Naive thymus-derived CD8-positive, alpha-beta T cell (primary cell): Measurements from ENCODE around the gene WDR90. TPM values are rescaled to one million over a fixed set of nuclear protein-coding genes. Genes with fewer than 3 reads are reported as not detected.
A peak's percentile ranks its signal among the peaks of the same experiment; 100 is the strongest.

Experiments
- ATAC-seq, 2 donors: fragments of 150-1000 bp; cut with Tn5 transposase in 1 of 2; sonication (Bioruptor Pico), chemical (Tn5 transposase) in 1 of 2; 1 replicate in 1 of 2; 2 replicates in 1 of 2; pipeline ENCODE4 v1.10.0; 2021; ENCODE audit warnings: mild to moderate bottlenecking in 2 of 2, moderate library complexity in 2 of 2
- POLR2A ChIA-PET: fragments of 350-600 bp; sonication (Branson Sonifier 250); formaldehyde crosslinking; loops from one replicate; lab custom pipeline; 2021; ENCODE audit warnings: antibody characterized with exemption; lab: Charles Lee
- DNase-seq, 10 donors: peaks; one replicate each; pipeline versions ENCODE4 v3.0.0 to v3.0.0-alpha.2; 2020 to 2022
- H3K27ac Mint-ChIP-seq, 10 donors: one replicate each; pipeline ENCODE4 v1.8.0; 2020 to 2022; ENCODE audit warnings: mild to moderate bottlenecking in 10 of 10, mixed read lengths in 10 of 10, moderate library complexity in 4 of 10, inconsistent platforms in 1 of 10
- H3K27me3 Mint-ChIP-seq, 5 donors: one replicate each; pipeline ENCODE4 v1.8.0; 2021 to 2022; ENCODE audit warnings: mixed read lengths in 5 of 5
- H3K36me3 Mint-ChIP-seq, 3 donors: one replicate each; pipeline ENCODE4 v1.8.0; 2020 to 2022; ENCODE audit warnings: mixed read lengths in 3 of 3, mild to moderate bottlenecking in 2 of 3, inconsistent platforms in 1 of 3
- H3K4me1 Mint-ChIP-seq, 4 donors: one replicate each; pipeline ENCODE4 v1.8.0; 2021 to 2022; ENCODE audit warnings: mixed read lengths in 4 of 4
- H3K4me3 Mint-ChIP-seq, 10 donors: one replicate each; pipeline ENCODE4 v1.8.0; 2020 to 2022; ENCODE audit warnings: mild to moderate bottlenecking in 10 of 10, mixed read lengths in 10 of 10, moderate library complexity in 6 of 10, inconsistent platforms in 1 of 10
- H3K9me3 Mint-ChIP-seq, 9 donors: one replicate each; pipeline ENCODE4 v1.8.0; 2020 to 2022; ENCODE audit warnings: mixed read lengths in 9 of 9, mild to moderate bottlenecking in 3 of 9, inconsistent platforms in 1 of 9, moderate library complexity in 1 of 9
- polyA plus RNA-seq, 3 donors: library from polyadenylated mRNA; unstranded; fragments of 300-500 nt; fragmentation: Illumina TruSeq; gene quantifications; one replicate each; pipeline ENCODE4 v1.2.3, GENCODE V29; 2021
- total RNA-seq, 8 experiments: library from RNA in 2 of 8; stranded (reverse) in 2 of 8; gene quantifications; one replicate each; pipeline ENCODE4 v1.2.3 and lab custom pipeline; 2021 to 2026

WDR90 gene
- total and polyA plus RNA-seq, 5 experiments from 2014 or later, result 0.27 to 19.2 (median 2.5) TPM

DNA sequence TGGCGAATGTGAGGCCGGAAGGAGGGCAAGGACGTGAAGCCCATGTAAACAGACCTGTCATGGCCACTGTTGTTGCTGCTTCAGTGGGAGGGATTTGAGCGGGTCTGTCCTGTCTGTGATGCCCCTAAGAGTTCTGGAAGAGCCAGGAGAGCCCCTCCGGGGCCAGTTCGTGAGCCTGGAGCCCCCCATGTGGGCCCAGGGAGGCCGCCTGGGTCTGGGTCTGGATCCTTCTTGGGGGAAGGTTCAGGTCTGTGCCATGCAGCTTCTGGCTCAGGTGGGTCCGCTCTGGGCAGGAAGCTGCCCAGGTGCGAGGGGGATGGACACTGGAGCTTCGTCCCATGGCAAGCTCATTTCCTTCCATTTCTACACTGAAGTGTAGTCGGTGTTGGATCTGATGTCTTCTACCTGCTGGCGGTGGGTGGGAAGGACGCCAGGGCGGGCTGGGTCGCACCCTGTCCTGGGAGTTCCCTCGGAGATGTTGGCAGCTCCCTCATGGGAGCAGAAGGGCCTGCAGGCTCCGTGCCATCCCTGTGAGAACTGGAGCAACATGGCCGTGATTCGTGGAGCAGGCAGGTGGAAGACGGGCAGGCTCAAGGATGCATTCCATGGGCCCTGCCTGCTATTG, 29.6 kb upstream of the WDR90 start:
- no peaks in the 10 kb centered on the region for H3K9me3 Mint-ChIP-seq
- no peak overlapping the region for H3K27ac Mint-ChIP-seq
- H3K4me1 Mint-ChIP-seq, result peaks cover 0 to 6% (median 0%) of the 10 kb centered on the region in 4 donors
- no peak overlapping the region for H3K4me3 Mint-ChIP-seq
- POLR2A ChIA-PET, result no interaction called here
- DNase-seq, result no peak
- H3K36me3 Mint-ChIP-seq, result peaks cover 0 to 2% (median 0%) of the 10 kb centered on the region in 3 donors
- ATAC-seq, result no peak
- no peaks in the 10 kb centered on the region for H3K27me3 Mint-ChIP-seq

DNA sequence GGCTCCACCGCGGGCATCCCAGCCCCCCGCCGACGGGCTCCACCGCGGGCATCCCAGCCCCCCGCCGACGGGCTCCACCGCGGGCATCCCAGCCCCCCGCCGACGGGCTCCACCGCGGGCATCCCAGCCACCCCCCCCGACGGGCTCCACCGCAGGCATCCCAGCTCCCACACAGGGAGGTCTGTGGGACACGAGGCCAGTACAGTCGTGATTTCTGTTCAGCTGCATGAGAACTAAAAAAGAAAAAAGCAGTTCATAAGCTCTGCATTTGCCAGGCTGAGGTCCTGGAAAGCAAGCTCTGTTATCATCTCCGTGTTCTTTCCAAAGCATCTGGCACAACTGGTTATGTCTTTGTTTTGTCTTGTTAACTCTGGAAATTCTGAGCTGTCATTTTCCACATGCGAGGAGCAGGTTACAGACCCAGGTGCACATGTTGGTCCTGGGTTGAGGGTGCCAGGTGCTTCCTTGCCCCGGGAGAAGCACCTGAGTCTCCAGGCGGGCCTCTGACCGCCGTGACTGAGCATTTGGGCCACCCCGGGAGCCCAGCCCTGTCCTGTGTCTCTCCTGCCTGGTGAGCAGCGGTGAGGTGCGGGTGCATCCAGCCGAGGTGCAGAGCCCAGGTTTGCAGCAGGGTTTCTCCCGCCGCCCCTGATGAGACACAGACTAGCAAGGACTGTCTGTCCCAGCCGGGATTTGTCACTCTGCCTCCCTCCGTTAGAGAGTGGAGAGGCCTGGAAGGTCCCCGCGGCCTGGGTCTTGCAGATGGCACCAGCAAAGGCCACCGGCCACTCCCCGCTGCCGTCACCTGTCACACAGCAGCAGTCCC, 28.3 kb upstream of the WDR90 start:
- DNase-seq (no peak), ATAC-seq (no peak)
- no peak overlapping the region for H3K27ac Mint-ChIP-seq
- peaks cover 0 to 2% (median 0%) of the 10 kb centered on the region in 3 donors for H3K36me3 Mint-ChIP-seq
- H3K9me3 Mint-ChIP-seq, result no peaks in the 10 kb centered on the region
- H3K4me1 Mint-ChIP-seq, result peaks cover 0 to 6% (median 0%) of the 10 kb centered on the region in 4 donors
- H3K27me3 Mint-ChIP-seq, result no peaks in the 10 kb centered on the region
- H3K4me3 Mint-ChIP-seq, result no peak overlapping the region
- POLR2A ChIA-PET, result no interaction called here

DNA sequence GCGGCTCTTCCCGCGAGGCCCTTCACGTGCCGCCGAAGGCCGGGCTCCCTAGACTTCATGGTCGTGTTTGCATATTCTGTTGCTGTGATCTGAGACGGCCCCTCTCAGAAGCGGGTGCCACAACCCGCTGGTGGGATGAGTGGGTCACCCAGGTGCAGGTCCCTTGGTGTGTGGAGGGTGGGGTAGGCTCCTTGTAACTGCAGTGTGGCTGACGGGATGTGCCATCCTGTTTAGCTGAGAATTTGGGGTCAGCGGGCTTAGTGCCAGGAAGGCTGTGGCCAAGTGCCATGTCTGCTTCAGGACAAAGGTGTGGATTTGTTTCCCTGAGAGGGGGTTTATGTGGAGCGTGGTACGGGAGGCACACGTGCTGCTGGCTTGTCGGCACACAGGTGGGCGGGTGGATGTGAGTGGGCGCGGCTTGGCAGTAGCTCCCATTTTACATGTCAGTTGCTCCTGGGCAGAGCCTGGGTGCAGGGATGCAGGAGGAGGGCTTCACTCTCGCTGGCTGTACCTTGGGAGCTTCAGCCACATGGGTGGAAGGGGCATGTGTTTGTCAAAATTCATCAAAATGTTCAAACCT, 27.5 kb upstream of the WDR90 start:
- POLR2A ChIA-PET, result no interaction called here
- peaks cover 0 to 5% (median 3%) of the 10 kb centered on the region in 3 donors for H3K36me3 Mint-ChIP-seq
- H3K9me3 Mint-ChIP-seq, result no peaks in the 10 kb centered on the region

DNA sequence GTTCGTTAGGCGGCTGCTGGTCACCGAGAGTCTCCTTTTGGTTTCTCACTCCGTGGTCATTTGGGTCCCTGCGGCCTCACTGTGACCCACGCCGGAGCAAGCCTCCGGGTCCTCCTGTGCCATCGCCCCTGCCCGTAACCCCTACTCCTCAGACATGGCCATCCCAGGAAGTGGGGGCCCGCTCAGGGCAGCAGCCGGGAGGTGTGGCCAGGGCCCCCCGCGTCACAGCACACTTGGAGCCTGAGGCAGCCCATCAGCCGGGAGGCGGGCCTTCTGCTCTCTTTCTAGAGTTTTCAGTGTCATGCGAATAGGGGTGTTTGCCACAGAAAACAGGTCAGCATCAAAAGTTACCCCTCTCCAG, 26.3 kb upstream of the WDR90 start:
- Mint-ChIP-seq H3K27me3 (no peaks in the 10 kb centered on the region), H3K4me3 (no peak overlapping the region), H3K4me1 (peaks cover 0 to 6% (median 0%) of the 10 kb centered on the region in 4 donors), H3K36me3 (peaks cover 0 to 10% (median 4%) of the 10 kb centered on the region in 3 donors), H3K27ac (no peak overlapping the region), H3K9me3 (no peaks in the 10 kb centered on the region)
- ATAC-seq (no peak), DNase-seq (no peak)
- POLR2A ChIA-PET, result no interaction called here

More for the DNA sequence above, 27.5 kb upstream of the WDR90 start:
- Mint-ChIP-seq H3K4me1 (peaks cover 0 to 6% (median 0%) of the 10 kb centered on the region in 4 donors), H3K27ac (peak overlapping the region in 1 of 10 donors; percentile 50), H3K27me3 (no peaks in the 10 kb centered on the region), H3K4me3 (no peak overlapping the region)
- ATAC-seq (no peak), DNase-seq (no peak)

DNA sequence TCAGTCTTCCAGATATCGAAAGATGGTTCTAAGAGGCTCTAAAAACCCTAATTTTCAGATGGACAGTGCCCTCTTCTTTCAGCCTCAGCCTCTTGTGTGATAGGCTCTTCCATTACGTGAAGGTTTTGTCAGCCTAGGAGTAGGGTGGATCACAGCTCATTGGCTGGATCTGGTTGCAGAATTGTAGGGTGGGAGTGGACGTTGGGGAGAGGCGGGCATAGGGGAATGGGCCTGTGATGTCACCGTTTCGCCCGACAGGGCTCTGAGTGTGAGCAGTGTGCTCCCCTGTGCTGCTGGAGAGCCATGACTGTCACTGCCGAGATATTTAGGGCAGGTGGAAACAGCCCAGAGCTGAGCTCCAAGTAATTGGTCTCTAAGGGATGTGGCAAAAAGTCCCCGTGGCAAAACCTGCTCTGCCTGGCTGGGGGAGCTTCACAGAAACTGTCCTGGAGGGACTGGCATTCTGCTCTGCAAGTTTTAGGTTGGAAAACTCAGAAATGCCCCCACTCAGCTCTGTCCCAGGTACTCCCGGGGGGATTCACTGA, 24.6 kb upstream of the WDR90 start:
- Mint-ChIP-seq H3K4me3 (no peak overlapping the region), H3K27ac (peak overlapping the region in 1 of 10 donors; percentile 15), H3K27me3 (no peaks in the 10 kb centered on the region), H3K4me1 (peaks cover 0 to 6% (median 0%) of the 10 kb centered on the region in 4 donors), H3K9me3 (no peaks in the 10 kb centered on the region), H3K36me3 (peaks cover 0 to 12% (median 4%) of the 10 kb centered on the region in 3 donors)
- DNase-seq (no peak), ATAC-seq (no peak)
- POLR2A ChIA-PET, result interaction anchor here (1.1 kb wide), 1 partner anchor 11 kb away, joined by 3 read pairs; the partner anchor contains the start of gene METTL26

DNA sequence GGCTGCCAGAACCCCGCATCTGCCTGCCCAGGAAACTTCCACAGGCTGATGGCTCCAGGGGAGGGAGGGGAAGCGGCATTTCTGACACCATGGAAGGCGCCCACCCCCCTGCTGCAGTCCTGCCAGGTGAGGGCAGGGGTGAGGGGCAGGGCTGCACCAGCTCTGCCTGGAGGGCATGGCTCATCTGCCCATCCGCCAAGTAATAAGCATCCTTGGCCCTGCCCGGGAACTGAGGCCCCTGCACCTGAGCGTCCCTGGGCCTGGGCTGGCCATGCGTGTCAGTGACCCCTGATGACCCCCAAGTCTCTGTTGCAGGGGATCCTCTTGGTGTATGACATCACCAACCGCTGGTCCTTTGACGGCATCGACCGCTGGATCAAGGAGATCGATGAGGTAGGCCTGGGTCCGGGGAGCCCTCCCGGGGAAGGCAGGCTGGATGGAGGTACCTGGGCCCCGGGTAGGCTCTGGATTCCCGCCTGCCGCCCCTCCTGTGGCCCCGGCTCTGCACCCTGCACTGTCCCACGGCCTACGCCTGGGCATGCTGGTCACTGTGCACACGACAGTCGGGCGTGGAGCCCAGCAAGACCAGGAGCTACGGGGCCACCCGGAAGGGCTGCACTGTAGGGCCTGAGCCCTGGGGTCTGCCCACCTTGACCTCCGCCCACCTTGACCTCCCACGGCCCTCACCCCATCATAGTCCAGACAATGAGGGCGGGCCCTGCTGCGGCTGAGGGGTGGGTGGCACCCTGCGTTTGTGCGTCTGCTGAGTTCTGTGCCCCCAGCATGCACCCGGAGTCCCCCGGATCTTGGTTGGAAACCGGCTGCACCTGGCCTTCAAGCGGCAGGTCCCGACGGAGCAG, 23.8 kb upstream of the WDR90 start:
- POLR2A ChIA-PET, result interaction anchor here (1.1 kb wide), 1 partner anchor 11 kb away, joined by 3 read pairs; the partner anchor contains the start of gene METTL26
- DNase-seq (no peak), ATAC-seq (no peak)
- Mint-ChIP-seq H3K9me3 (no peaks in the 10 kb centered on the region), H3K36me3 (peaks cover 0 to 12% (median 4%) of the 10 kb centered on the region in 3 donors), H3K27ac (no peak overlapping the region), H3K27me3 (no peaks in the 10 kb centered on the region), H3K4me1 (peaks cover 0 to 6% (median 0%) of the 10 kb centered on the region in 4 donors), H3K4me3 (no peak overlapping the region)

DNA sequence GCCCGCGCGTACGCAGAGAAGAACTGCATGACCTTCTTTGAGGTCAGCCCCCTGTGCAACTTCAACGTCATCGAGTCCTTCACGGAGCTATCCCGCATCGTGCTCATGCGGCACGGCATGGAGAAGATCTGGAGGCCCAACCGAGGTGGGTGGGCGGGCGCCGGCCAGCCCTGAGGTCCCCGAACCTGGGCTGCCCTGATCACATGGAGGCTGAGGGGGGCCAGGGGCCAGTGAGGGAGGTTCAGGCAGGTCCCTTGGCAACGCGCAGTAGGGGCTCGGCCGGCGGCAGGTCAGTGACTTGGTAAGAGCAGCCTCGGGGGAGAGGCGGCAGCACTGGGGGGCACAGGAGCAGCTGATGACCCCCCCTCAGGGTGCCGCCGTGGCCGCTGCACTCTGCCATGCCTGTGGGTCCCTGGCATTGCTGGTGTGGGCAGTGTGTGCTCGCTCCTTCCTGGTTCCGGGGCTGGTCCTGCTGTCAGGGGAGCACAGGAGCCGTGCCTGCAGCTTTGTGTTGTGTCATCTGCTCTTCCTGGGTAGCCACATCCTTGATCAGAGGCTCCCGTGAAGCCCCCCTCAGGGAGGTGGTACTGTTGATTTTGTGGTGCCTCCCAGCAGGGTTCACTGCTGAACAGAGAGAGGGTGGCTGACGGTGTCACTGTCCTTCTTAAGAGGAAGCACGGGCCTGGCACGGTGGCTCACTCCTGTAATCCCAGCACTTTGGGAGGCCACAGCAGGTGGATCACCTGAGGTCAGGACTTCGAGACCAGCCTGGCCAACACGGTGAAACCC, 23.0 kb upstream of the WDR90 start:
- H3K4me1 Mint-ChIP-seq, result peaks cover 0 to 6% (median 0%) of the 10 kb centered on the region in 4 donors
- POLR2A ChIA-PET, result no interaction called here
- no peak overlapping the region for H3K4me3 Mint-ChIP-seq
- ATAC-seq, result no peak
- no peaks in the 10 kb centered on the region for H3K27me3 Mint-ChIP-seq
- peak overlapping the region in 1 of 10 donors; percentile 71 for H3K27ac Mint-ChIP-seq
- DNase-seq, result no peak
- H3K36me3 Mint-ChIP-seq, result peaks cover 0 to 10% (median 4%) of the 10 kb centered on the region in 3 donors
- no peaks in the 10 kb centered on the region for H3K9me3 Mint-ChIP-seq

DNA sequence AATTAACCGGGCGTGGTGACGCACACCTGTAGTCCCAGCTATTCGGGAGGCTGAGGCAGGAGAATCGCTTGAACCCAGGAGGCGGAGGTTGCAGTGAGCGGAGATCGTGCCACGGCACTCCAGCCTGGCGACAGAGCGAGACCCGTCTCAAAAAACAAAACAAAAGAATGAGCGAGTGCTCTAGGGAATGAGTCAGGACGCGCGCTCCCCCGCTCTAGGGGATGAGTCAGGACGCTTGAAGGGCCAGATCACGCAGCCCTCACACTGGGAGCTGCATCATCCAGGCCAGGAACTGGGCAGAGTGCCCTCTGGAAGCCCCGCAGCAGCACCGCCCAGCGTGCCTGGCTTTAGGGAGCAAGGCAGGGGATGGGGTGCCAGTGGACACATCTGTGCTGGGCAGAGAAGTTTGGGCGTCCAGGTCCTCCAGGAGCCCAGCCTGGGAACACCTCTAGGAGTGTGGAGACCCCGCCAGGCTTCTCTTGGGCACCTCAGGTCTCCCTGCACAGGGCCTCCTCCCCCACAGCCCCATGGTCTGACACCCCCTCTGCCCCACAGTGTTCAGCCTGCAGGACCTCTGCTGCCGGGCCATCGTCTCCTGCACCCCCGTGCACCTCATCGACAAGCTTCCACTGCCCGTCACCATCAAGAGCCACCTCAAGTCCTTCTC, 22.2 kb upstream of the WDR90 start:
- Mint-ChIP-seq H3K9me3 (no peaks in the 10 kb centered on the region), H3K27me3 (no peaks in the 10 kb centered on the region), H3K4me3 (no peak overlapping the region), H3K4me1 (peaks cover 0 to under 1% (median 0%) of the 10 kb centered on the region in 4 donors), H3K36me3 (peaks cover 0 to 10% (median 4%) of the 10 kb centered on the region in 3 donors), H3K27ac (peak overlapping the region in 1 of 10 donors; percentile 71)
- POLR2A ChIA-PET, result no interaction called here
- ATAC-seq, result no peak
- no peak for DNase-seq

DNA sequence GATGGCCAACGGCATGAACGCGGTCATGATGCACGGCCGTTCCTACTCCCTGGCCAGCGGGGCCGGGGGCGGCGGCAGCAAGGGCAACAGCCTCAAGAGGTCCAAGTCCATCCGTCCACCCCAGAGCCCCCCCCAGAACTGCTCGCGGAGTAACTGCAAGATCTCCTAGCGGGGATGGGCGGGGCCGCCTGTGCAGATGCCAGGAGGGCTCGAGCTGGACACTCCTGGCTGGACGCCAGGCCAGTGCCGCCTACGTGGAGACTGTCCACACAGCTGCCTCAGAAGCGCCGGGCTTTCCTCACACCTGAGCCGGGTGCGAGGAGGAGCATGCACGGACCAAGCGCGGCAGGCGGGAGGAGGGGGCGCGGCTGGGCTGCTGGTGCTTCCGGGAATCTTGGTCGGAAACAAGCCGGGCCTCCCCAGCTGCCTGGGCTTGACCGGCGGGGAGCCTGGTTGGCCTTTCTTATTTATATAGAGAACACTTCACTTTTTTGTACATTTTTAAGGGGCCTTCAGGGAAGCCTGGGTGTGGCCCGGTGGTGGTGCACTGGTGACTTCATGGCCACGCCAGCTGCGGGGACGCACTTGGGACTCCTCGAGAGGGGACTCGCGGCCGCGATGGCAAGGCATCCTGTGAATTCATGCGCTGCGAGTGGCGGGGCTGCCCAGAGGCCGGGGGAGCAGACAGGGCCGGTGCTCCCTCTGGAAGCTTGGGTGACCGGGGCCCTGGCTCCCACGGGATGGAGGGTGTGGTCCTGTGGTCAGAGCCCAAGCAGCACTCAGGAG, 21.5 kb upstream of the WDR90 start:
- DNase-seq (no peak), ATAC-seq (no peak)
- no peaks in the 10 kb centered on the region for H3K27me3 Mint-ChIP-seq
- H3K9me3 Mint-ChIP-seq, result no peaks in the 10 kb centered on the region
- H3K4me3 Mint-ChIP-seq, result no peak overlapping the region
- H3K4me1 Mint-ChIP-seq, result no peaks in the 10 kb centered on the region
- POLR2A ChIA-PET, result no interaction called here
- peaks cover 0 to 10% (median 4%) of the 10 kb centered on the region in 3 donors for H3K36me3 Mint-ChIP-seq
- no peak overlapping the region for H3K27ac Mint-ChIP-seq

DNA sequence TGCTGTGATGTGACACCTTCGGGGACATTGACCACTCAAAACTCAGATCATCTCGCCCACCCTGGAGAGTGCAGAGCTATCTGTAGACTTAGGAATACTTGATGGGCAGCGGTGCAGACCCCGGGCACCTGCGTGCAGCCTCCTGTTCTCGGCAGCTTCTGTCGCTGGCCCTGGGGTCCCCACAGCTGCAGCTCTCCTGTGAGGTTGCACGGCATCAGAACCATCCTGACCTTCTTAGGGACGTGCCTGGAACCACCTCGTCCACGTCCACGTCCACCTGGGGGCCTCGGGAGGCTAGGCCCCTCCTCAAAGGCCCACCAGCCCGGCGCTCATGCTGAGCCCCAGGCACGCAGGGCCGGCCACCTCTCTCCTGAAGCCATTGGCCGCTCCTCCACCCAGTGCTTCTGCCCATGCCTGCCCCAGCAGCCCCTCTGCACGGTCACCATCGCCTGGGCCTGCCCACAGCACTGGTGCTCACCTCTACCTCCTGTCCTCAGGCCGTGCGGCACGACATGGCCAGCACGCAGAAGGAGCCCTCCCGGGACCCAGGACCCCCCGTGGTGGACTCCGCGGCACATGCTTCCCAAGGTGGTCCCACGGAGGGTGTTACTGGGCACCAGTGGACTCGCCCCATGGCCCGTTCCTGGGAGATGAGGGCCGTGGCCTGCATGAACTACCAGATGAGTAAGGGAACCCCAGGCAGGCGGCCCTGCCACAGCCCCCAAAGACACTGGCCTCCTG, 20.7 kb upstream of the WDR90 start:
- no peaks in the 10 kb centered on the region for H3K9me3 Mint-ChIP-seq
- no peaks in the 10 kb centered on the region for H3K4me1 Mint-ChIP-seq
- no peak for ATAC-seq
- peaks cover 0 to 10% (median 4%) of the 10 kb centered on the region in 3 donors for H3K36me3 Mint-ChIP-seq
- H3K4me3 Mint-ChIP-seq, result no peak overlapping the region
- H3K27ac Mint-ChIP-seq, result no peak overlapping the region
- H3K27me3 Mint-ChIP-seq, result no peaks in the 10 kb centered on the region
- POLR2A ChIA-PET, result no interaction called here
- DNase-seq, result no peak
